Measurements from ENCODE around the gene KIAA1755. TPM values are rescaled to one million over a fixed set of nuclear protein-coding genes. Genes with fewer than 3 reads are reported as not detected.

The KIAA1755 gene
- total and polyA plus RNA-seq, 2 donors (not counting 1 experiment from before 2014, with no cell fraction given) = not detected

GRCh38 chr20:38304845-38305447 lies 44.4 kb upstream of the KIAA1755 start:
- 39% methylated on average over 6 of the region's 8 CpGs for WGBS (ENCODE audit: insufficient coverage)
- H4K20me1 ChIP-seq (ENCODE audit: control insufficient read depth, insufficient read depth, low read length, poor library complexity, severe bottlenecking) = no peaks in the 10 kb centered on the region
- intact Hi-C loops (cut with micrococcal nuclease) = no loop called here
- no peak overlapping the region for H3K4me2 ChIP-seq (replicated peaks; ENCODE audit: low read depth, low read length, poor library complexity, severe bottlenecking)
- no peak overlapping the region for H2AFZ ChIP-seq (ENCODE audit: insufficient read depth, low read depth, low read length, poor library complexity, severe bottlenecking)
- Mint-ChIP-seq H3K4me3 (no peak overlapping the region), H3K27ac (no peak overlapping the region), H3K4me1 (peaks cover 12% of the 10 kb centered on the region), H3K27me3 (peaks cover 72% of the 10 kb centered on the region), H3K9me3 (ENCODE audit: insufficient read depth) (no peaks in the 10 kb centered on the region)
- CTCF ChIA-PET = no interaction called here
- H3K4me1 ChIP-seq (ENCODE audit: control insufficient read depth in 2 of 2, insufficient read depth in 2 of 2, low read length in 2 of 2) = peaks cover 4 to 8% of the 10 kb centered on the region in 2 donors
- H3K36me3 ChIP-seq (replicated peaks in 1 of 2; ENCODE audit: control extremely low read depth in 1 of 2, control insufficient read depth in 1 of 2, extremely low read depth in 1 of 2, insufficient read depth in 2 of 2, low read length in 1 of 2) = no peaks in the 10 kb centered on the region
- no peaks in the 10 kb centered on the region for H3K79me2 ChIP-seq (ENCODE audit: control insufficient read depth, insufficient read depth, low read length)
- H3K9me3 ChIP-seq (ENCODE audit: control extremely low read depth in 1 of 3, control insufficient read depth in 2 of 3, insufficient read depth in 1 of 3, low read length in 2 of 3) = peaks cover 0 to 6% (median 0%) of the 10 kb centered on the region in 3 donors
- no peak overlapping the region for H3K27ac ChIP-seq (ENCODE audit: low read length in 2 of 2)
- no peak overlapping the region for H3K9ac ChIP-seq (ENCODE audit: low read length)
- POLR2A ChIA-PET = no interaction called here
- ATAC-seq (ENCODE audit: low read depth) (no peak), DNase-seq (peak; percentile 8)
- peaks cover 0 to 46% (median 19%) of the 10 kb centered on the region in 4 experiments for H3K27me3 ChIP-seq (replicated peaks in 1 of 4; ENCODE audit: control extremely low read depth in 1 of 4, control insufficient read depth in 3 of 4, insufficient read depth in 4 of 4, low read length in 3 of 4)
- TF ChIP-seq EZH2 (IDR thresholded peaks at IDR 0.05; ENCODE audit: borderline replicate concordance, insufficient read depth, low read depth, low read length, poor library complexity, severe bottlenecking) = no peak
- TF ChIP-seq, protein P1, sequence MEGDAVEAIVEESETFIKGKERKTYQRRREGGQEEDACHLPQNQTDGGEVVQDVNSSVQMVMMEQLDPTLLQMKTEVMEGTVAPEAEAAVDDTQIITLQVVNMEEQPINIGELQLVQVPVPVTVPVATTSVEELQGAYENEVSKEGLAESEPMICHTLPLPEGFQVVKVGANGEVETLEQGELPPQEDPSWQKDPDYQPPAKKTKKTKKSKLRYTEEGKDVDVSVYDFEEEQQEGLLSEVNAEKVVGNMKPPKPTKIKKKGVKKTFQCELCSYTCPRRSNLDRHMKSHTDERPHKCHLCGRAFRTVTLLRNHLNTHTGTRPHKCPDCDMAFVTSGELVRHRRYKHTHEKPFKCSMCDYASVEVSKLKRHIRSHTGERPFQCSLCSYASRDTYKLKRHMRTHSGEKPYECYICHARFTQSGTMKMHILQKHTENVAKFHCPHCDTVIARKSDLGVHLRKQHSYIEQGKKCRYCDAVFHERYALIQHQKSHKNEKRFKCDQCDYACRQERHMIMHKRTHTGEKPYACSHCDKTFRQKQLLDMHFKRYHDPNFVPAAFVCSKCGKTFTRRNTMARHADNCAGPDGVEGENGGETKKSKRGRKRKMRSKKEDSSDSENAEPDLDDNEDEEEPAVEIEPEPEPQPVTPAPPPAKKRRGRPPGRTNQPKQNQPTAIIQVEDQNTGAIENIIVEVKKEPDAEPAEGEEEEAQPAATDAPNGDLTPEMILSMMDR (IDR thresholded peaks at IDR 0.05) = no peak
- no peak overlapping the region for H3K4me3 ChIP-seq (ENCODE audit: control extremely low read depth in 1 of 5, extremely low read depth in 1 of 5, insufficient read depth in 1 of 5, low read depth in 2 of 5, low read length in 4 of 5)

GRCh38 chr20:38303908-38304379 lies 43.4 kb upstream of the KIAA1755 start, which contains the start of gene BPI:
Gene BPI (plus strand): TSS chr20:38304156. CDS start chr20:38304224, 68 bp downstream.
- peaks cover 65% of the 10 kb centered on the region for H3K27me3 Mint-ChIP-seq
- H3K27me3 ChIP-seq (replicated peaks in 1 of 4; ENCODE audit: control extremely low read depth in 1 of 4, control insufficient read depth in 3 of 4, insufficient read depth in 4 of 4, low read length in 3 of 4) = peaks cover 0 to 41% (median 19%) of the 10 kb centered on the region in 4 experiments
- H2AFZ ChIP-seq (ENCODE audit: insufficient read depth, low read depth, low read length, poor library complexity, severe bottlenecking) = no peak within 1 kb of the TSS
- no peak within 1 kb of the TSS for H3K9ac ChIP-seq (ENCODE audit: low read length)
- H3K4me3 Mint-ChIP-seq = no peak within 1 kb of the TSS
- no peak within 1 kb of the TSS for H3K4me2 ChIP-seq (replicated peaks; ENCODE audit: low read depth, low read length, poor library complexity, severe bottlenecking)
- H3K4me1 ChIP-seq (ENCODE audit: control insufficient read depth in 2 of 2, insufficient read depth in 2 of 2, low read length in 2 of 2) = peaks cover 4 to 8% of the 10 kb centered on the region in 2 donors
- no peaks in the 10 kb centered on the region for H3K79me2 ChIP-seq (ENCODE audit: control insufficient read depth, insufficient read depth, low read length)
- no peak within 1 kb of the TSS for H3K27ac Mint-ChIP-seq
- H4K20me1 ChIP-seq (ENCODE audit: control insufficient read depth, insufficient read depth, low read length, poor library complexity, severe bottlenecking) = no peaks in the 10 kb centered on the region
- H3K9me3 ChIP-seq (ENCODE audit: control extremely low read depth in 1 of 3, control insufficient read depth in 2 of 3, insufficient read depth in 1 of 3, low read length in 2 of 3) = peaks cover 0 to 6% (median 0%) of the 10 kb centered on the region in 3 donors
- peaks cover 12% of the 10 kb centered on the region for H3K4me1 Mint-ChIP-seq
- no peak for ATAC-seq (ENCODE audit: low read depth)
- ChIA-PET POLR2A (no interaction called here), CTCF (no interaction called here)
- no peak within 1 kb of the TSS for H3K27ac ChIP-seq (ENCODE audit: low read length in 2 of 2)
- TF ChIP-seq EZH2 (IDR thresholded peaks at IDR 0.05; ENCODE audit: borderline replicate concordance, insufficient read depth, low read depth, low read length, poor library complexity, severe bottlenecking) = no peak
- TF ChIP-seq, protein P1 (IDR thresholded peaks at IDR 0.05) = no peak
- no peak within 1 kb of the TSS for H3K4me3 ChIP-seq (ENCODE audit: control extremely low read depth in 1 of 5, extremely low read depth in 1 of 5, insufficient read depth in 1 of 5, low read depth in 2 of 5, low read length in 4 of 5)
- no peaks in the 10 kb centered on the region for H3K9me3 Mint-ChIP-seq (ENCODE audit: insufficient read depth)
- 2% methylated on average over 20 of the region's 21 CpGs for WGBS (ENCODE audit: insufficient coverage)
- no peaks in the 10 kb centered on the region for H3K36me3 ChIP-seq (replicated peaks in 1 of 2; ENCODE audit: control extremely low read depth in 1 of 2, control insufficient read depth in 1 of 2, extremely low read depth in 1 of 2, insufficient read depth in 2 of 2, low read length in 1 of 2)
- DNase-seq = no peak
- intact Hi-C loops (cut with micrococcal nuclease) = no loop called here
